ENCODE measurements around the gene GTF2H4.

Gene GTF2H4

DNA sequence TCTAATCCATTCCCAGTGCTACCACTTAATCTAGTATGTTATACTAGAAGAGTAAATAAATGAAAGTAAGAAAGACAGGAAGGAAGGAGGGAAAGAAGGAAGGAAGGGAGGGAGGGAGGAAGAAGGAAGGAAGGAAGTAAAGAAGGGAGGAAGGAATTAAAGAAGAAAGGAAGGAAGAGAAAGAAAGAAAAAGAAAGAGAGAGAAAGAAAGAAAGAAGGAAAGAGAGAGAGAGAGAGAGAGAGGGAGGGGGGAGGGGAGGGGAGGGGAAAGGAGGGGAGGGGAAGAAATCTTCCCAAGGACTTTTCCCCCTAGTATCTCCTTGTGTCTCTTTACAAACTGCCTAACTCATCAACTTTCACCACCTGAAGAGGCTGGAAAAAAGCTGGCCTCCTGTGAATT lies 54.7 kb downstream of the GTF2H4 start:
- no peaks in the 10 kb centered on the region for H3K79me2 ChIP-seq (ENCODE audit: insufficient read depth, low read length)
- TF ChIP-seq, protein P1, sequence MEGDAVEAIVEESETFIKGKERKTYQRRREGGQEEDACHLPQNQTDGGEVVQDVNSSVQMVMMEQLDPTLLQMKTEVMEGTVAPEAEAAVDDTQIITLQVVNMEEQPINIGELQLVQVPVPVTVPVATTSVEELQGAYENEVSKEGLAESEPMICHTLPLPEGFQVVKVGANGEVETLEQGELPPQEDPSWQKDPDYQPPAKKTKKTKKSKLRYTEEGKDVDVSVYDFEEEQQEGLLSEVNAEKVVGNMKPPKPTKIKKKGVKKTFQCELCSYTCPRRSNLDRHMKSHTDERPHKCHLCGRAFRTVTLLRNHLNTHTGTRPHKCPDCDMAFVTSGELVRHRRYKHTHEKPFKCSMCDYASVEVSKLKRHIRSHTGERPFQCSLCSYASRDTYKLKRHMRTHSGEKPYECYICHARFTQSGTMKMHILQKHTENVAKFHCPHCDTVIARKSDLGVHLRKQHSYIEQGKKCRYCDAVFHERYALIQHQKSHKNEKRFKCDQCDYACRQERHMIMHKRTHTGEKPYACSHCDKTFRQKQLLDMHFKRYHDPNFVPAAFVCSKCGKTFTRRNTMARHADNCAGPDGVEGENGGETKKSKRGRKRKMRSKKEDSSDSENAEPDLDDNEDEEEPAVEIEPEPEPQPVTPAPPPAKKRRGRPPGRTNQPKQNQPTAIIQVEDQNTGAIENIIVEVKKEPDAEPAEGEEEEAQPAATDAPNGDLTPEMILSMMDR (conservative IDR thresholded peaks at IDR 0.05; ENCODE audit: low read length) = no peak
- TF ChIP-seq EZH2phosphoT487 (IDR thresholded peaks at IDR 0.05; ENCODE audit: borderline replicate concordance) = no peak
- no peaks in the 10 kb centered on the region for H3K9me2 ChIP-seq (replicated peaks; ENCODE audit: low read depth, low read length)
- peaks cover 10% of the 10 kb centered on the region for H3K27me3 ChIP-seq (ENCODE audit: insufficient read depth, low read length, poor library complexity, severe bottlenecking)
- peaks cover 7% of the 10 kb centered on the region for H3K4me1 ChIP-seq (ENCODE audit: insufficient read depth, low read length, poor library complexity, severe bottlenecking)
- no peaks in the 10 kb centered on the region for H4K20me1 ChIP-seq (ENCODE audit: insufficient read depth, low read length, poor library complexity, severe bottlenecking)
- no peak overlapping the region for H3K9ac ChIP-seq (ENCODE audit: low read depth, low read length, poor library complexity, severe bottlenecking)
- H3F3A ChIP-seq (ENCODE audit: low read depth) = no peaks in the 10 kb centered on the region
- H3K36me3 ChIP-seq (ENCODE audit: insufficient read depth, low read length) = no peaks in the 10 kb centered on the region
- H3K4me3 ChIP-seq (ENCODE audit: low read length, poor library complexity, severe bottlenecking) = no peak overlapping the region
- no peak overlapping the region for H2AFZ ChIP-seq (ENCODE audit: low read length)
- H3K4me2 ChIP-seq (ENCODE audit: low read depth, low read length, poor library complexity, severe bottlenecking) = no peak overlapping the region
- no peaks in the 10 kb centered on the region for H3K9me3 ChIP-seq (ENCODE audit: insufficient read depth, low read depth, low read length)

GRCh38 chr6:30963641-30964040 lies 55.6 kb downstream of the GTF2H4 start:
- H3K79me2 ChIP-seq (ENCODE audit: insufficient read depth, low read length) = no peaks in the 10 kb centered on the region
- H3K9ac ChIP-seq (ENCODE audit: low read depth, low read length, poor library complexity, severe bottlenecking) = no peak overlapping the region
- peaks cover 7% of the 10 kb centered on the region for H3K4me1 ChIP-seq (ENCODE audit: insufficient read depth, low read length, poor library complexity, severe bottlenecking)
- TF ChIP-seq EZH2phosphoT487 (IDR thresholded peaks at IDR 0.05; ENCODE audit: borderline replicate concordance) = no peak
- TF ChIP-seq, protein P1 (conservative IDR thresholded peaks at IDR 0.05; ENCODE audit: low read length) = no peak
- peaks cover 8% of the 10 kb centered on the region for H3K27me3 ChIP-seq (ENCODE audit: insufficient read depth, low read length, poor library complexity, severe bottlenecking)
- H3K9me3 ChIP-seq (ENCODE audit: insufficient read depth, low read depth, low read length) = no peaks in the 10 kb centered on the region
- H2AFZ ChIP-seq (ENCODE audit: low read length) = no peak overlapping the region
- H3F3A ChIP-seq (ENCODE audit: low read depth) = no peaks in the 10 kb centered on the region
- no peak overlapping the region for H3K4me3 ChIP-seq (ENCODE audit: low read length, poor library complexity, severe bottlenecking)
- H3K9me2 ChIP-seq (replicated peaks; ENCODE audit: low read depth, low read length) = no peaks in the 10 kb centered on the region
- no peaks in the 10 kb centered on the region for H4K20me1 ChIP-seq (ENCODE audit: insufficient read depth, low read length, poor library complexity, severe bottlenecking)
- no peaks in the 10 kb centered on the region for H3K36me3 ChIP-seq (ENCODE audit: insufficient read depth, low read length)
- no peak overlapping the region for H3K4me2 ChIP-seq (ENCODE audit: low read depth, low read length, poor library complexity, severe bottlenecking)

Measured in Loucy (cell line).